Hematopoietic multipotent progenitor cell treated with erythropoietin and hydrocortisone succinate and interleukin-3 and kit ligand, for 4 days (in vitro differentiated cells): Measurements from ENCODE around the gene PFKFB1.

Source experiments
- DNase-seq: peaks from one replicate; pipeline ENCODE4 v3.0.0-alpha.2; 2015

The PFKFB1 gene

DNA sequence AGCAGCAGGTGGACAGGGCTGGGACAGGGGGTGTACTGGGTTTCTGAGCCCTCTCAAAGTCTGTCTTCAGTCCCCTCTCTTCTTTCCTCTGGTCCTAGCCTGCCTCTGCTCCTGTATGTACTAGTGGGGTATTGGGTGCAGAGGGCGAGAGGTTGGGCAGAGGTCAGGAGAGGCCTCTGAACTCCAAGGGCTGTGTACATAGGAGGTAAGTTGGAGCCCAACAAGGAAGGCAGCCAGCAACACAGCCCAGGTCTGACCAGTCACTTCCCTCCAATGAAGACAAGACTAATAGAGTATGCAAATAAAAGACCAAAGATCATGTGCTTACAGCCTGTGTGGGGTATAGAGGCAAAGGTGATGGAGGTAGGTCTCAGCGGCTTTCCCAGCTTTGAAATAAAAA, at the start of gene PFKFB1:
Gene PFKFB1 (minus strand): TSS at position 90 of the 400 bp plus-strand sequence. CDS start 181 bp downstream, outside the sequence.
- no peak for DNase-seq

DNA sequence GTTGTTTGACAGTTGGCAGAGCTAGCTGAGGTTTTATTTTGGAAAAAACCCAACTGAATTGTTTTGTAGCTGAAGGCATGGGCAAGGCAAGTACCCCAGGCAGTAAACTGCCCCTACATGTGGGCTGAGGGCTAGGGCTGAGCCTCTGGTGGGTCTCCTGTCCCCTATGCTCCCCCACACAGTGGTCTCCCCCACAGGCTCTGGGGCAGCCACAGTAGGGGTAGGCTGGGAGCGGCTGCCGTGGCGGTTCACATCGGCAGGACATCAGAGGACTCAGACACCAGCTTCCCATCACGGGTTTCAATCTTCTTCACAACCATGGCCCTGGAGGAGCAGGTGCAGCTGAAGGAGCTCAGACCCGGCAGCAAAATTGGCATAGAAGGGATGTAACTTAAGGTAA, 47.5 kb upstream of the PFKFB1 start:
- no peak for DNase-seq

DNA sequence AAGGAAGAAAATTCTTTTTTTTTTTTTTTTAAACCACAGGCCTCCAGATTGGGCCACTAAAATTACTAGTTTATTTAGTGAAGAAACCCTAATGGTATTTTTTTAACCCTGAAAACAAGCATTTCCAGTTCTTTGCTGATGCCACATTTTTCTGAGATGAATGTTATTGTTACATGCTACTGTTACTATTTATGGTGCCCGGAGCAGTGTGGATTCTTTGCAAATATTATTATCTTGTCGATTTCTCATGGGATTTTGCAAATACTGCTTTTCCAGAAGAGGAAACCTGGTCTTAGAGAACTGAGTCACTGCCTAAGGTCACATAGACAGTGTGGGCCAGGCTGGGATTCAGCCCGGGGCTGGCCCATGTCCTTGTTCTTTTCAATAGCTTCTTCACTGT, 45.5 kb upstream of the PFKFB1 start:
- DNase-seq = no peak

DNA sequence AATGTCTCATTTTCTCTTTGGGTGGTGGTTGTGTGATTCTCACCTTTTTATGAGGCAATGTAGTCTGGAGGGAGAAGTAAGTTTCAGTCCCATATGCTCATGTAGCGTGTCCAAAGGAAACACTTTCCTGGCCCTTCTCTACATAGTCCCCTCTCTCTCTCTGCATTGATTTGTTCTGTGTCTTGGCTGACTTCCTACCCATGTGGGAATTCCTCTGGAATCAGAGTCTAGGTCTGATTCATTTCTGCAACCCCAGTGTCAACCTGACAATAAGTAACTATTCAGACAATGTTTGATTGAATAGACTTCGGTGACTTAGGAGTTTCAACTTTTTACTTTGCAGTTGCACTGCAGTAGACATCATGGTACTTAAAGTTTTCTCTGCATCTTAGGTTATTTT, 39.4 kb upstream of the PFKFB1 start:
- DNase-seq = no peak

DNA sequence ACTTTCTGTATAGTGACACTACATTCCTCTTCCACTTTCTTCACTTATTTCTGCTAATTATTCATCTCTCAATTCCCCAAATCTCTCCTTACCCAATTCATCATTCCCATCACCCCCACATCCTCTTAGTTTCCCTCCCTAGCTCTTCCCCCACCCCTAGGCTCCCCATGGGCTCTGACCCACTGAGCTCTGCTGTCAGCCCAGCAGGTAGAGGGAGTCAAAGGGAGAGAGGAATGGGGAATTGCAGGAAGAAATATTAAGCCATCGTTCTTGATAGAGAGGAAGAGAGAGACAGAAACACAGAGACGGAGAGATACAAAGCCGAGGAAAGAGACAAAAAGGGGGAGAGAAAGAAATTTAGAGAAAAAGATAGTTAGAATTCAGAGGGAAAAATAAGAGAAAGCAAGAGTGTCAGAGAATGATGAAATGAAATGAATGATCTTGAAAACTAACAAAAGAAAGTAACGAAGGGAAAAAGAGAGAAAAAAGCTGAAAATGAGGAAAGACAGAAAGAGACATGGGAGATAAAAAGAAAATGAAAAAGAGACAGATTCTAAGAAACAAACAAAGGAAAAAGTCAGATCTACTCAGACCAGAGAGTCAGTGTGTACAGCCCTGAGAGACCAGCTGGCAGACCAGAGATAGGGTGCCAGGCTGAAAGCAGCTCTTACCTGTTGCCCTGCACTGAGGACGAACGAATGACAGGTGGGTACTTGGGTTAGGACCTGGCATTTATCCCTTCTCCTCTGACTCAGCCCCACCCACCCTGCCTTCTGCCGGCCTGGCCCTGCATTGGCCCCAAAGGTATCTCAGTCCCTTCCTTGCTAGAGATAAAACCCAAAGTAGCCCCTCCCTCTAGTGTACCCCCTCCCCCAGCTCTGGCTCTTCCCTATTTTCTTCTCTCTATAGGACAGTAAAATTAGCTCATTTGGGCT, 36.5 kb upstream of the PFKFB1 start, which contains the start of gene ALAS2:
Gene ALAS2 (minus strand): TSS at position 707 of the 935 bp plus-strand sequence. CDS start 4,977 bp downstream, outside the sequence.
- DNase-seq = no peak

DNA sequence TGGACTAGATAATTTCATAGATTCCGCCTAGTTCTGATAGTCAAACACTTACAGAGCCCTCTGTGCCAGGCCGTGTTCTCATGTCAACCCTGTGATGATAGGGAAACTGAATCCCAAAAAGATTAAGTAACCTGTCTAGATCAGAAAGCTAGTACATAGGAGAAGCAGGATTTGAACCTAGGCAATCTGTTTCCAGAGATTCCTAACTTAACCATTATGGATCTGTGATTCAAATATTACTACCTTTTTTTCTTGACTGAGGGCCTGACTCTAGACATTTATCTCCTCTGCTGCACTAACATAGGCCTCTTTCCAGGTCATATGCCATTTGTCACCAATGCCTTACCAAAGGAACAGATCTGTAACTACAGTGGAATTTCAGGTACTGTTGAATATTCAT, 35.3 kb upstream of the PFKFB1 start:
- DNase-seq = no peak

DNA sequence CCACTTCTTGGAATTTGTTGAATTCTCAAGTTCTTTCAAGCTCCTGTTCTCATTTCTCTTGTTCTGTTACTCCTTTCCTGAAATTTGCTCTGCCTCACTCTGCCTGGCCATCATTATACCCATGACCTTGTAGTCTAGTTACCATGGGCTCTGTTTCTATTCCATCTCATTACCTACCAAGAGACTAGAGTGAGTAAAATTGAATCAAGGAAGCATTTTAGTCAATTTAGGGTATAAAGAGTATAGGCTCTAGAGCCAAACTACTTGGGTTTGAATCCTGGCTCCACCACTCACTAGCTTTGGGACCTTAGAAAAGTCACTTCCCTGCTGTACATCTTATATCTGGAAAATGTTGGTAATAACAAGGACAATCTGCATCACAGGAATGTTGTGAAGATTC, 34.6 kb upstream of the PFKFB1 start:
- DNase-seq = no peak

DNA sequence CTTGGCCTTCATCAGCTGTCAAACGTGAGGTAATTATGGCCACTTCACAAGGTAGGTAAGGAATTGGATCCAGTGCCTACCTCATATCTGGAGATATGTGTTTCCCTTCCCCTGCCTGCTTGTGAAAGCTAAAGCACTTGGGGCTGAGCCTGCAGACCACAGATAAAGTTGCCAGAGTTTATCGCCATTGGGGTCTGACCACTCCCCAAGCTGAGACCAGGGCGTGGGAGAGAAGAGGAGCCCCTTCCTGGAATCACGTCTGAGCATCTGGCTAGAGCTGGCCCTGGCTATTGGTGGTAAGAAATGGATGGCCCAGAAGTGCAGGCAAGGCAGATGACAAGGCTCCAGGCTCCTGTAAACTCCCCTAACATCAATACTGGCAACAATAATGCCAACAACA, 34.1 kb upstream of the PFKFB1 start:
- DNase-seq = peak; percentile 89

DNA sequence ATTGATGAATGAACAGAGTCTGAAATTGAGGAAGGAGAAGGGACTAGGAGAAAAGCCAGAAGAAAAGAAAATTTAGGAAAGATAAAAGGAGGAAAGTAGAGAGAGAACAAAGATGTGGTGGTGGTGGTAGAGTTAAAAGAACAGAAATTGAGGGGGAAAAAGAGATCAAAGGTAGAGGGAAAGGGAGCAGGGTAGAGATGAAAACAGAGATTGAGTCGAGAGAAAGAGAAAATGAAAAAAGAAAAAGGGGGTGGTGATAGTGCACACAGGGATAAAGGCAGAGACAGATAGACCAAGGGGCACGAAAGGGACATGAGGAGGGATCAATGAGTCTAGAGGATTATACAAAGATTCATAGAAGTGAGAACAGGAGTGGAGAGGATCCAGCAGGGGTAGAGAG, 32.9 kb upstream of the PFKFB1 start:
- DNase-seq = no peak

DNA sequence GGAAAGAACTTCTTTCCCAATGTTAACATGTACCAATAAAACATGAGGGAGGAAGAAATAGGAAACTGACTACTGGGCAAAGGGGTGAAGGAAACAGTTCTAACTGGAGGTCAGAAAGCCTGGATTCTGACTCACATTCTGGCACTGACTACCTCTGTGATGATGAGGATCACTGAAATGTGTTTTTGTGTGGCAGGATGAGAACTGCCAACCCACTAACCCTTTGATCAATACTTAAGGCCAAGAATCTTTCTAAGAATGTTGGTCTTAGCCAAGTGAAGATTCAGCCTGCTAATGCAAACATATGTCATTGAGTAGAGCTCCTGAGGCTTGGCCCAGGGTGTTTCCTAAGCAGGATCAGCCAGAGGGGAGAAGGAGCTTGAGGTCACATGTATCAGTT, 32.2 kb upstream of the PFKFB1 start:
- DNase-seq = no peak

DNA sequence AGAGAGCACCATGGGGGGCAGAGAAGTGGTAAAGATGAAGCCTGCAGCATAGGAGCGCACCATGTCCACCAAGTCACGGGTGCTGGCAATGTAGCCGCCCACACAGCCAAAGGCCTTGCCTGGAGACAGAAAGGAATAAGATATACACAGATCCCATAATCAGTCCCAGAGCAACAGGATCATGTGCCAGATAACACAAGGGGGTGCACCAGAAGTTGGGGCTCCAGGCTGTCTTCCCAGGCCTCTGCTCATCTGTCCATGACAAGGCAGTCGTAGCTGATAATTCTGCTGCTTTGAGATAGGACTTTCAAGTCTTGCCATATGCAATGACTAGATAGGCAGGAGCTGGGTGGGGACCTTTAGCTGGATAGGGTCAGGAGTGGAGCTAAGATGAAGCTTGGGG, 20.9 kb upstream of the PFKFB1 start:
- DNase-seq = peak; percentile 92

DNA sequence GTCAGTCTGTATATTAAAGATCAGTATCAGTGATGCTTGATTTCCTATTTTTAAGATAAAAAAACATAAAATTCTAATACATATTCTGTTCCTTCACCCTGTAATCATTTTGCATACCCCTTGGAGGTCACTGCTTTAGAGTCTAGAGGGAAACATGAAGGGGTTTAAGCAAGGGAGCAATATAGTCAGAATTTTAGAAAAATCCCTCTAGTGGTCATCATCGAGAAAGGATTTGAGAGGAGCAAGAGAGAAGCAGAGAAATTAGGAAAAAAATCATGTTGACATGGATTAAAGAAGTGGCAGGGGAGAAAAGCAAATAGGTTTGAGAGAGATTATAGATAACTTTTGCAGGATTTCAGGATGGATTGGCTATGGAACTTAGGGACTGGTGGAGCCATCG, 17.3 kb upstream of the PFKFB1 start:
- peak; percentile 41 for DNase-seq

DNA sequence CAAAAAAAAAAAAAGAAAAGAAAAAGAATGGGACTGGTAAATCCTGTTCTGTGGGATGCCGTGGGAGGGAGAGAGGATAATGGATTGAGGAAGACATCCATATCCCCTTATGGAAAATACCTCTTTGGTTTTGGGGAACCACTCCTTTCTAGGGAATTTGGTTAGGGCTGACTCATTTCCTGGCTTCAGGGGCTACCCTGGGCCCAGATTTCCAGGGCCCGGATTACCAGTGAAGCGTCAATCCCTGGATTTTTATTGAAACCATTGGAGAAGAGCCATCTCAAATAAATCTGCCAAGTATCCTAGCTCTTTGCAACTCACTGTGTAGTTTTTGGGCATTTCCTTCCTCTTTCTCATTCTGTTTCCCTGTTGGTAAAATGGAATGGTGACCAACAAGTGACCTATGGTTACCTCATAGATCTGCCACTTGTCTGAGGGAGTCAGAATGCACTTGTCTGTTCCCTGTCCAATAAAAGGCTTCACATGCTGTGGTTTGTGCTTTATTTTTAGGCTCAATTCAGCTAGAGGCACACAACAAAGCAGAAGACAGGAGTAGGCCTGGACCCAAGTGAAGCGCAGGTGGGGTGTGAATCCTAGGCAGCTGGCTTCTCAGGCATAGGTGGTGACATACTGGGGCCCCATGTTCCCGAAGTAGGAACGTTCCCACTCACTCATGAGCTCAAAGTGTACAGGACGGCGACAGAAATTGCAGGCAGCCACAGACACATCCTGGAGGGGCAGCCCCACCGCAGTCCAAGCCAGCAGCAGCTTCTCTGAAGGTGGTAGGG, 14.8 kb upstream of the PFKFB1 start:
- DNase-seq = peak; percentile 17

DNA sequence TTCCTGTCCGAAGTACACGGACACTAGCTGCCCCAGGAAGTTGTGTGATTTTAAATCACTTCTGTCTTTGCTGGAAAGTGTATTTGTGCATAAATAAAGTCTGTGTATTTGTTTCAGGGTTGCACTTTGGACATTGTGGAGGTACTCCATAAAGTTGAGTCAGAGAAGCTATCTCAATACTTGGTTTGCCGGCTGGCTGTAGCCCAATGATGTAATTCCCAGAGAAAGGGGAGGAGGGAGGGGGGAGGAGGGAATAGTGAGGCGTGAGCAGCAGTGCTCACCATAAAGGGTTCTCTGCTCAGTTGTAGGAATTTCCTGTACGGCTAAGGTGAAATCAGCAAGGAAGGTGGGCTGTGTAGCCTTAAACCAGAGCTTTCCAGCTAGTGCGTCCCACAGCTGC, 13.7 kb upstream of the PFKFB1 start:
- no peak for DNase-seq

DNA sequence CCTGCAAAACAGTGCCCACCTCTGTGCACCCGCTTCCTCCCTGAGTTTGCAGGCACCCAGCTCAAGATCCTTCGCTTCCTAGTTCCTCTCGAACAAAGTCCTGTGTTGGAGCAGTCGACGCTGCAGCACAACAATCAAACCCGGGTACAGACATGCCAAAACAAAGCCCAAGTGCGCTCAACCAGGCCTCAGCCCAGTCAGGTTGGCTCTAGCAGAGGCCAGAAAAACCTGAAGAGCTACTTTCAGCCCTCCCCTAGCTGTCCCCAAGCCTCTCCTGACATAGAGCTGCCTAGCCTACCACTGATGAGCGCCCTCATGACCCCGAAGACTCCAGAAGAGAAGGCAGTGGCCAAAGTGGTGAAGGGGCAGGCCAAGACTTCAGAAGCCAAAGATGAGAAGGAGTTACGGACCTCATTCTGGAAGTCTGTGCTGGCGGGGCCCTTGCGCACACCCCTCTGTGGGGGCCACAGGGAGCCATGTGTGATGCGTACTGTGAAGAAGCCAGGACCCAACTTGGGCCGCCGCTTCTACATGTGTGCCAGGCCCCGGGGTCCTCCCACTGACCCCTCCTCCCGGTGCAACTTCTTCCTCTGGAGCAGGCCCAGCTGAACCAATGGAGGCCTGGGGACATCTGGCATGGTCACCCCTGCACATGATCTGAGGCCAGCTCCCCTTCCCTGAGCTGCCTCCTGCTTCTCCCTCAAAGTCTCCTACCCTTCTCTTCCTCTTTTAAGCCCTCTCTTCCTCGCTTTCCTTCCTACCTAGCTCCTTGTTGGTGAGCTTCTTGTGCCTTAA, 13.0 kb upstream of the PFKFB1 start:
- DNase-seq = no peak

DNA sequence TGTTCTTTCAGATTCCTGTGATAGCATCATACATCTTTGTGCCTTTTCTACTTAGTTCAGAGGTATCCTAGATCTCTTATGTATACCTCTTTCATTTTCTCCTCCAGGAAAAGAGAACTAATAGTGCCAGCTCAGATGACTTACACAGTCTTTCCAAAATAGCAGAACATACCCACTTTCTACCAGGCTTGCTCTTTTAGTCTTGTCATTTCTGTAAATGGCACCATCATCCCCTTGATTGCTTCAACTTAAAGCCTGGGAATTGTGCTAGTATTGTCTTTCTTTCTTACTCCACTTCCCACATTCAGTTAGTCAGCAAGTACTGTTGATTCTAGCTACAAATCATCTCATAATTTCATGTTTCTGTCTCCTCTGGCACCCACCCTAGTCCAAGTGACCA, 11.3 kb upstream of the PFKFB1 start:
- DNase-seq = no peak

DNA sequence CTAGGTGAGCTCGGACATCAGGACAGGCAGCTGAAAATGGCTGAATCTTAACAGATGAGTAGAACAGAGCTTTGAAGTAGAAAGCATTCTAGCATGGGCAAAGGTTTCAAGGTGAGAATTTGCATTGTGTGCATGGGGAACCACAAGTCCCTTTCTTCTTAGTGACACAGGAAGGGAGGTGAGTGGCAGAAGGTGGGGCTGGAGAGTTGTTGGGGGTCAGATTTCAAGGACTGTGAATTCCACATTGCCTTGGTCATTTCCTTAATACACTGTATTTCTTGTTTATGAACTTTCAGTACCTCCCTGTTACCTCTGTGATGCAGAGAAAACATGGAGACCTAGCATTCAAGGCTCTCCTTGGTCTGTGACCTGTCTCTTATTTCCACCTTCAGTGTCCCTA, 10.2 kb upstream of the PFKFB1 start:
- DNase-seq = no peak

DNA sequence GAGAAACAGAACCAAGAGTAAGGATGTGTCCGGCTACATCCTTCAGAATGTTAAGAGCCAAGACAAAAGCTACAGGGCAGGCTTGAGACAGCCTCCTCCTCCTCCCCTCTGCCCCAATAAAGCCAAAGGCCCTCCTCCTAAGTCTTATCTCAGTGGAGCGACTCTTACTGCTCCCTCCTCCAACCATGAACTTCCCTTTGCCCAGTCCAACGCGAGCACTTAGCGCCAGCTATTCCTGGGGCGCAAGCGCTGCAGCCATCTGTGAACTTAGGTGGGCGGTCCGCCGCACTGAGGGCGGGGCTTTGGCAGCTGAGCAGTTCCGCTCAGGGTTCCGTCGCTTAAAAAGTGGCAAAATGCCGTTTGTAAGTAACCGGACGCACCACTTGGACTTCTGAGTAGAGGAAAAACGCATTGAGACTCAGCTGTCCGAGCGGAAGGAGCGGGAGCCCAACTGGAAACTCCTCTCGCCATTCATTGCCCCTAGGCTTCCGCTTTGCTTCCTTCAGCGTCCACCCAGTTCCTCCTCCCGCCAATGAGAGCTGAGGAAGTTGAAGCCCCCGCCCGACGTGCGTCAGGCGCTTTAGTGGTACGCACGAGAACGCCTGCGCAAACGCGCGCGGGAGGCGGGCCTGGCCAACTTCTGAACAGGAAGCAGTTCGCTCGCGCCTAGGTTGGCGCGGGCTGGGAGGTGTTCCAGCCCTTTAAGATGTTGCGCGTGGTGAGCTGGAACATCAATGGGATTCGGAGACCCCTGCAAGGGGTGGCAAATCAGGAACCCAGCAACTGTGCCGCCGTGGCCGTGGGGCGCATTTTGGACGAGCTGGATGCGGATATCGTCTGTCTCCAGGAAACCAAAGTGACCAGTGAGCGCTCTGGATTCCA, 6.0 kb upstream of the PFKFB1 start, which contains the start of gene APEX2:
Gene APEX2 (plus strand): TSS at position 647 of the 882 bp plus-strand sequence. CDS start 60 bp downstream, at position 707.
- DNase-seq = peak; percentile 97

DNA sequence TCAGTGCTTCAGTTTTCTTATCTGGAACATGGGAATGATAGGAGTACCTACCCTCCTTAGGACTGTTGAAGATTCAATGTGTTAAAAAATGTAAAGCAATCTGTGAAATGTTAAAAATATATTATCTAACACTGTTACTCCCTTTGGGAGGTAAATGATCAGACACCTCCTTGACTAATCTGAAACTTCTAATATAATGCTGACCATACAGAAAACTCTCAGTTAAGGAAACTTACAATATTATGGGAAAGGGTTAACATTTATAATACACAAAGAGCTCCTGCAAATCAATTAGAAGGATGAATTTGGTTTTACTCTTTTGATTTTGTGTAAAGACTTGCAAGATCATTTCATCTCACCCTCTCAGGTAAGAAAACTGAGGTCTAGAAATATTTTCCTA, 1.6 kb upstream of the PFKFB1 start:
- DNase-seq = no peak

DNA sequence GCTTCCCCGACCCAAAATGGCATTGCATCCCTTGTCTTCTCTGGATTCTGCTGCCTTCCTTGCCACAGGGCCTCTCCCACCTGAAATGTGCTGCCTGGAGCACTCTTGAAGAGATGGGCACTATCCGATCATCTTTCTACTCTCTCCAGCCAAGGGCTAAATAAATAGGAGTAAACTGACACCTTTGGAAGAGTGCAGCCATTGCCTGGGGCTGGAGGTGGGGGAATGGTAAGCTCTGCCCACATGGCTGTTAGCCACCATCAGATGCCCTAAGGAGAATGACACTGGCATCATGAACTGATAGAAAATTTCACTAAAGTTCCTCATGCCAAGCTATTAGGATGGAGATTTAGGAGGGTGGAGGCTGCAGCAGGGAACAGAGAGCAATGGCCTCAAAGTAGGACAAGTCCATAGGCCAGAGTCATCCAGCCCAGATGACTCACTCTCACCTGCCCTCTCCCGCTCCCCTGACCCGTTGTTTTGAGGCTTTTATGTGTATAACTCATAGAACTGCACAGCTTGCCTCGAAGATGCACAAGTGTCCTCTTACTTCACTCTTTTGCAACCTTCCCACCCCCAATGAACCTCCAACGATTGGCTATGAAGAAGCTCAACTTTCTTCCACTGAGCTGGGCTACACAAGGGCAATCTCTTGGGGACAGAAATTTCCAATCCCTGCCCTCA, 822 bp upstream of the PFKFB1 start:
- no peak for DNase-seq

DNA sequence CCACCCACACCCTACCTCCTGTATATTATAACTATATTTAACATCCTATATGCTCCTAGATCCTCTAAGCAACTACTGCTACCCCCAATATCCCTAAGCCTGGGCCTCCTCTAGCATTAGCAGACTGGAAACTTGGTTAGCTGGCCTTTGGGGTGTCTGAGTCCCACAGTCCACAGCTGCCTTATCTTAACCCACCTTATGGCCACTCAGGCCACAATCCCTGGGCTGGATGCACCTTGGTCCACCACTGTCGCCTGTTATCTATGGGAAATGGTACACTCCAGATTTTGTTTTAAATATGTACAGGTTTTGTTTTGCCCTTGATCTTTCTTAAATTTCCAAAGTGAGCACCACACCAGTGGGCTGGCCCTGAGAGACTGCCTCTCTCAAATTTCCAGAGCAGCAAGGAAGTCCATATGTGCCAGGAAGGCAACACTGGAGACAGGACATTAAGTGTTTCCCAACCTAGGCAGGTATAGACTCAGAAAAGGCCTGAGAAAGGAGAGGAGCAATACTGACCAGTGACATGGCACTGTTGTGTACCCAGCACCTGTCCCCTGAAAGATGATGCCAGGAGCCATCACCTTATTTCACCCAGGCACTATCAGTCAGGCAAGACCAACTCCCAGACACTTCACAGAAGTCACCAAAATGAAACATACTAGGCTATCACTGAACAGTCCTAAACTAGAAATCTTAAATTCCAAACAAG, 921 bp downstream of the PFKFB1 start:
- no peak for DNase-seq
